Activated CD4-positive, alpha-beta T cell treated with anti-CD3 and anti-CD28 coated beads for 4 hours (primary cell): Measurements from ENCODE around the gene PCBP2.

Experiments used
- DNase-seq, 2 donors: peaks; one replicate each; pipeline ENCODE4 v3.0.0-alpha.2; 2020

PCBP2 gene

DNA sequence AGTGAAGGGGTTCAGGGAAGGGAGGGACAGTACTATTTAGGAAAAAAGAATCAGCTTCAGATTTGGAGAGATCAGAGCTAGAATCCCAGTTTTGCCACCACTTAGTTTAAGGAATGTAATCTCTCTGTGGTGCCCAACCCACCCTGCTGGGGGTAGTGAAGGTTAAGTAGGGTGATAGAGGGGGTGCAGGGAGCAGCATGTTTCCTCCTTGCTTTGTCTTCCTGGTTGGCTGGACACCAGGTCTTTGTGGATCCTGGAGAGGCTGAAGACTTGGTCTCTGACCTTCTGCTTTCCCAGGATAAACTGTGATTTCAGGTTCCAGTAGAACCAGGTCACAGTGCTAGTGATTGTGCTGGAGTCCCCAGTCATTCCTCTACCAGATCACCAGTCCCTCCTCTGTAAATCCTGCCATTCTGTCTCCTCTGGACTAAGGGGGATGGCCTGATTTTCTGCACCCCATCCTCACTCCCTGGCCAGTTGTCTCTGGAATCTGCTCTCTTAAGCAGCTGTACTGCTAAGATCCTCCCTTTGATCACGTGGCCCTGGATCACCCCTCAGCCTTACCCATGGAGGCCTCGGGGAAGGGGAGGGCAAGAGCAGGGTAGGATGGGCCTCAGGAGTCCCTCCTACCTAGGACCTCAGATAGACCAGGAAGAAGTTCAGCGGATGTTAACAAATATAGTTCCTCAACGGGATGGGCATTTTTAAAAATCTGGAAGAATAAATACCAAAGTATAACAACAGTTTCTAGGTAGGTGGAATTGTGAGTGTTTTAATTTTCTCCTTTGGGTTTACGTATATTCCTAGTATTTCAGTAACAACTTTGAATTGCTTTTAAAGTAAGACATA, 44.2 kb downstream of the PCBP2 start:
- DNase-seq, result no peak

DNA sequence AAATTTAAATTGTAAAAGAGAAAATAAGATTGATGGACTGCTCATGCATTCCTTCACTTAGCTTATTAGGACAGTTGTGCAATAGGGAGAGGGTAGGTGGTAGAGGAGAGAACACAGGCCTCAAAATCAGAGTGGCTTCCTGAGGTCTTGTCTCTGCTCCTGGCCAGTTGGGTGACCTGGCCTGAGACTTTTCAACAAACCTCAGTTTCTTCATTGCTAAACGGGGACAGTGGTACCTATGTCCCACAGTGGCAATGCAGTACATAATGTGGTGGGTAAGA, 44.8 kb downstream of the PCBP2 start:
- no peak for DNase-seq

DNA sequence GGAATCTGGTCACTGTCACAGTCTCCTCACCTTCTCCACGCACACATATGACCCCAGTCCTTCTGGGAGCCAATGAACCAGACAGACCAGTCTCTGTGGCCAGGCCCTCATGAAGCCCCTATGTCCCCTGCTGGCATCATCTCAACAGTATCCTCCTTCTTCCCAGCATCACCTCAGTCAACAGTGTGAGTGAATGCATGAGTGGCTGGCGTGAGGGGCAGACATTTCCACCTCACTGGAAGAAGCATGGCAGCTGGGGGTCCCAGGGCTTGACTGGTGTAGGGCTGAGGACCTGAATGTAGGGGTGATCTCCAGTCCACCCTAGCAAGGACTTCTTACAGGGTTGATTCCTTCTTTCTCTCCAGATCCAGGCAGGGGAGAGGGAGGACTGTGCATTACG, 45.6 kb downstream of the PCBP2 start:
- DNase-seq, result no peak

DNA sequence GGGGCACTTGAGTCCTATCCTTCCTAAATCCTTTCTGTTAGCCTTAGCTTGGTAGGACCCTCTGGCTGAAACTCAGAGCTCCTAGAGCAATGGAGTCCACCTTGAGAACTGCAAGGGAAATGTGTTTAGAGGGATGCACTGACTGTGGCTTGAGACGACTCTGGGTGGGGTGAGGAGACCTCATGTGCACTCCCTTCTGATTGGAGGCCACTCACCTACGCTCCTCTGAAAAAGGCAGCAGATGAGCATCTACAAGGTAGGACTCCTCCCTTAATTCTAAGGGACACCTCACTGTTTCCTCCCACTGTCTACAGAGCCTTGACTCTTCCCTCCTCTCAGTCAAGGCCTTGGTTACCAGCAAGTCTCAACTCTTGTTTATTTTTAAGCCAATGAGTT, 46.3 kb downstream of the PCBP2 start:
- no peak for DNase-seq

DNA sequence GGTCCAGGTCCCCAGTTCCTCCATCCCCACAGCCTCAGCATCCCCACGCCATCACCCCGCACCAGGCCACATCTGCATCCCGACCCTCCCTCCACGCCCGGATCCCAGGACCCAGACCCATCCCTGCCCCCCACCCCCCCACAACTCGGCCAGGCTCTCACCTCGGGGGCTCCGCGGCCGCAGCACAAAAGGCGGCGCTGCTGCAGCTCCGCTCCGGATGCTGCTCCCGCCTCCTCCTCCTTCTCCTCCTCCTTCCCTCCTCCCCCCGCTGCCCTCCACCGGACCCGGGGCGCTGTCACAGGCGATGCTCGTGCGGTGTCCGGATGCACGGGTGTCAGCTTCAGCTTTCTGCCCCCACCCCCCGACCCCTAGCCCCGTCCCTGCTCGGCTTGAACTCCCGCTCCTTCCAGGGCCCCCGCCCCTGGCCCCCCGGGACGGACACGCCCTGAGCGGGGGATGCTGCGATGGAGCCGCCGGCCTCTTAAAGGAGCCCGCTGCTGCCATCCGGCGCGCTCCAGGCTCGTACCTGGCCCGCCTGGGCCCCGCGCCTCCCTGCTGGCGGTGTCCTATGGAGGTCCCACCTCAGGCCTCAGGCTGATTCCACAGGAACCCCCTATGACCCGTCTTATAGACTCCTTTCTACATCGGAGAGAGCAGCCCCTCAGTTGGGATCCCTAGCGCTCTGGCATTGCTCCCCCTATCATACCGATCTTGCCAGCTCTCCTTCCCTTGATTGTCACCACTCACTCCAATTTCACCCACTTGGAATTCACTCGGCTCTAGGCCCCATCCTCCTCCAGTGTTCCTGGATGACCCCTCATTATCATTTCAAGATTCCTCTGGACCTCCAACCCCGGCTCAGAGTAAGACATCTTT, 47.6 kb downstream of the PCBP2 start, which contains the start of gene MAP3K12:
Gene MAP3K12, minus strand, starts transcription at position 193 of the 876 bp plus-strand sequence. CDS start 12,067 bp downstream, outside the sequence.
- DNase-seq, result peak; percentile 49 to 50

DNA sequence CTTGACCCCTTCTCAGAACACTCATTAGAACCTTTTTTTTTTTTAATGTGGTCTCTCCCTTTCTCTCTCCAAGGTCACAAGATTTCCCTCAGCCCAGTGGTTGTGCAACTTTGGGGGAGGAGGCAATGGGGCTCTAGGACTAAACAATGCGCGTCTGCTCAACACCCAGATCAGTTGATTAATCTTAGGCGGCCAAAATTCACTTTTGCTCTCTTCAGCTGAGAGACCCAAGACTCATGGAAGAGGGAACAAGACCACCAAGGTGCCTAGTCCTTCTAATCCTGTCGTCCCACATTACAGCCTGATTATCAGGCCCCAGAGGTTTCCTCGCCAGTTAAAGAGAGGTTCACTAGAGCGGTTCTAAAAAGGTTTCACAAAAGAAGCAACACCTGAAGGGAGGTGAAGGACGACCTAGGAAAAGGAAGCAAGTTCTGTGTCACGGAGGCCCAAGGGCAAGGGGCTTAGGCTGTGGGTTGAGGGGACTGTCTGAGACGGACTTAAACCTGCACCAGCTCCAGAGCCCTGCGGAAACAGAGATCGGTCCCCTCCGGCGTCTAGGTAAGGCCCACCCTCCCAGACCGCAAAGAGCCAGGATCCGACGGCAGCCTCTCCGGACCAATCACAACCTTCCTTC, 48.4 kb downstream of the PCBP2 start:
- no peak for DNase-seq

DNA sequence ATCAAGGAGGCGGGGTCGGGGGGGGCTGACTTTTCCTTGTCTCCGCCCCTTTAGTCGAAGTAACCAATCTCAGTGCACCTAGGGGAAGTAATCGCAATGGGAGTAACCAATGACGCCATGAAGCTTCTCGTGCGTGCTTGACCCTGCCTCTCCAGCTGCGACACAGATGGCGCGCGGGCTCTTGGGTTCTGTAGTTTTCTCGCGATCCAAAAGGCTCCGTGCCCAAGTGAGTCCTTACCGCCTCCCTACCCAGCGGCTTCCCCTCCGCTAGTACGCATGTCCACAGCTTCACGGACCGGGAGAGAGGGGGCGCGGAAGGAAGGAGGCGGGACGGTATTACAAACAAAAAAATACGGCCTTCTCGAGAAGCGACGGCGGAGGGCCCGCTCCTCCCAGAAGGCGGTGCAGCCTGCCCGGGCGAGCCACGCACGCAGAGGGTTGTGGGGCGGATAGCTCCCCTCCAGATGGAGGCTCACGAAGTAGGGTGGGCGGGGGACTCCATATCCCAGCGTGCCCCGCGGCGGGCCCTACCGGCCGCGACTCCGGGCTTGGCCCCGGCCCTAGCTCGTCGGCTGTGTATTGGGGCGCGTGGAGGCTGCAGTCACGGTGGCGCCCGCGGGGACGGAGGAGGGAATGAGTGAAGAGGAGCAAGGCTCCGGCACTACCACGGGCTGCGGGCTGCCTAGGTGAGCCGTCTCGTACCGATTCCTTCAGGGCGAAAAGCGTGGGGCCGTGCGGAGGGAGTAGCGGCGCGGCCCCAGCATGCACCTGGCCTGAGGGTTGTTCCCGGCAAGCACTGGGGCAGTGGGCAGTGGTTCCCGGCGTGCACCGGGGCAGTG, 49.1 kb downstream of the PCBP2 start, which contains the start of gene TARBP2:
Gene TARBP2, plus strand, starts transcription at position 508 of the 839 bp plus-strand sequence. Its CDS starts 126 bp downstream, at position 634.
- DNase-seq, result peak; percentile 94 to 99

DNA sequence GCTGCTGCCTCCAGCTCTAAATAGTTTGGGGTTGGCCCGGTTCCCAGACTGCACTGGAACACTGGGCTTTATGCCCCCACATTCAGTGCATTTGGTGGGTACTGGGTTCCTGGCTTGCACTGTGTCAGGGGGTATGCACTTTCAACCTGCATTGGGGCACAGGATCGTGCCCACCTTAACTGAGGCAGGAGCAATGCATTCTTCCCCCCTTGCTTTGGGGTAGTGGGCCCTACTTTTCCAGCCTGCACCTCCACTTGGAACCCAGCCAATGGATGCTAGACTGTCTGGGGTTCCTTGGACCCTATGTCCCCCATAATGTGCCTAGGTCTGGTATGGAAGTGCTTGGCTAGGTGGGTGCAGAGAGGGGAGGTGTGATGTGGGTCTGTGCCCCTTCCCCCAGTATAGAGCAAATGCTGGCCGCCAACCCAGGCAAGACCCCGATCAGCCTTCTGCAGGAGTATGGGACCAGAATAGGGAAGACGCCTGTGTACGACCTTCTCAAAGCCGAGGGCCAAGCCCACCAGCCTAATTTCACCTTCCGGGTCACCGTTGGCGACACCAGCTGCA, 49.8 kb downstream of the PCBP2 start:
- no peak for DNase-seq

DNA sequence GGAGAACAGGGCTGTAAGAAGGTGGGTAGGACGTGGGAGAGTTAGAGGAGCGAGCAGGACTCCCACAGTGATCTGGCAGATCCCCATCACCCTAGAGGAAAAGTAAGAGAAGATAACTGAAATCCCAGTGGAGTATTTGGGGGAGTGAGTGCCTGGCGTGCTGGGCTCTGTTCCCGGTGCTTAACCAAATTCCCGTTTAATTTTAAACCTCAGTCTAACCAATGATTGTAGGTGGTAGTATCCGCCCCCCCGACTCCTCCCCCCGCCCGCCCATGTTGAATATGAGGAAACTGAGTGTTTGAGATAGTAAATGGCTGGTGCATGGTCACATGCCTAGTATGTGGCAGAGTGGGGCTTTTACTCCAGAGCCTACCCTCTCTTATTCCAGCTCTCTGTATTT, 50.4 kb downstream of the PCBP2 start:
- DNase-seq, result no peak

DNA sequence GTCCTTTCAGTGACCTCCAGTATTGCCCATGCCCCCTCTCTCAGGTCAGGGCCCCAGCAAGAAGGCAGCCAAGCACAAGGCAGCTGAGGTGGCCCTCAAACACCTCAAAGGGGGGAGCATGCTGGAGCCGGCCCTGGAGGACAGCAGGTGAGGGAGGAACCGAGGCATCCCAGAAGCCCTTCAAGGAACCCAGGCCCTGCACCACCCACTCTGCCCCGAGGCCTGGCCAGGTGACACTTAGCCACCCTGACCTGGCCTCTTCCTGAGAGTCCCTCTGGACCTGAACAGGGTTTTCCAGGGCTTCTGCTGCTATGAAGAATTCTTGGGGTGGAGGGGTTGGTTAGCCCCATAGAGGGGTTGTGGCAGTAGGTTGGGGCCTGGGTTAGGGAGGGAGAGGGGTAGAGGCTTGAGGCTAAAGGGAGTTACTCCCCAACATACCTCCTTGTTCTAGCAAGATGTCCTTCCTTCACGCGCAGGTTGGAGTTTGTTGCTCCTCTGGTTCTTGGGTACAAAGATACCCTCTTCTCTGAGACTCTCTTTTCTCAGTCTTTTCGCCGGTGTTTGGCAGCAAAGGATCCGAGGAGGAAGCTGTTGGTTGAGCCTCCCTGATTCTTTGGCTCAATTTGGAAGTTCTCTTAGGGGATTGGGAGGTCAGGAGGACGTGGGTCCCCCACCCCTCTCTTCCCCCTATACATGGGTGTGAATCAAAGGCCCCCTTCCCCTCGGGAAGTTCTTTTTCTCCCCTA, 51.3 kb downstream of the PCBP2 start:
- no peak for DNase-seq

DNA sequence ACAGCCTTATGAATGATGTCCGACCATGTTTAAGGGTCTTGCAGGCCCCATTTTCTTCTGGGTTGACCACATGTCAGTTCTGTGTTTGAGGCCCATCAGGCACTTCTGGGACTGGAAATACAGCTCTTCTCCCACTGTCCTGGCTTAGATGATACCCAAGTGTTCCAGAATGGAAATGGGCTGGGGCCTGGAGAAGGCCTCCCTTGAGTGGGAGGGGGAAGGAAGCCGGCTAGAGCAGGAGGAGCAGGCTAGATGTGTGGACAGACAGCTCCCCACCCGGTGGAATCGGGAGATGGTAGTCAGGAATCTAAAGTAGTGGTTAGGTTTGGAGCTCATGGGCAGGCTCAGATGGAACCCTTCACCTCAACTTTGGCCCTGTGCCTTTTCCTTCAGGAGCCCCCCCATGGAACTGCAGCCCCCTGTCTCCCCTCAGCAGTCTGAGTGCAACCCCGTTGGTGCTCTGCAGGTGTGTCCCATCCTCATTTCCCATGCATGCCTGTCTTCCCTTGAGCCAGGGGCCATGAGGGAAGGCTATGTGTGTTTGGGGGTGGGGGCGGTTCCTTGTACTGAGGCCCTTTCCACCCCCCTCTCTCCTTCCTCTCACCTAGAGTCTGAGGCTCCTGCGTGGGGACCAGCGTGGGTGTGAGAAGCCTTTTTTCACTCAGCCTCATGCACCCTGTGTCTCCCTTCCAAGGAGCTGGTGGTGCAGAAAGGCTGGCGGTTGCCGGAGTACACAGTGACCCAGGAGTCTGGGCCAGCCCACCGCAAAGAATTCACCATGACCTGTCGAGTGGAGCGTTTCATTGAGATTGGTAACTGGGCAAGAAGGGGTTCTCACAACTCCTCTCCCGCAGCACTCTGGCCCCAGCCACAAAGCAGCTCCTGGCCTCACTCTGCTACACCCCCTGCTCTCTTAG, 52.4 kb downstream of the PCBP2 start:
- DNase-seq, result no peak

DNA sequence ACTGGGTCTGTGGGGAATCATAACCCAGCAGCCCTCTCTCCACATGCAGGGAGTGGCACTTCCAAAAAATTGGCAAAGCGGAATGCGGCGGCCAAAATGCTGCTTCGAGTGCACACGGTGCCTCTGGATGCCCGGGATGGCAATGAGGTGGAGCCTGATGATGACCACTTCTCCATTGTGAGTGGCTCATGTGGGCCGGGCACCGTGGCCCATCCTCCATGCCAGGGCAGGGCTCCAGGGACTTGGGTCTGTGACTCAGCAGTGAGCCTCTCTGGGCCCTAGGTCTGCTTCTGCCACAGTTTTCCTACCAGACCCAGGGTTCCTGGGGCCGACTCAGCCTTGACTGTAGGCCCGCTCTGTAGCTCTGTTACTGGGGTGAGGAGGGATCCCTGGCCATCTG, 53.2 kb downstream of the PCBP2 start:
- DNase-seq, result no peak

DNA sequence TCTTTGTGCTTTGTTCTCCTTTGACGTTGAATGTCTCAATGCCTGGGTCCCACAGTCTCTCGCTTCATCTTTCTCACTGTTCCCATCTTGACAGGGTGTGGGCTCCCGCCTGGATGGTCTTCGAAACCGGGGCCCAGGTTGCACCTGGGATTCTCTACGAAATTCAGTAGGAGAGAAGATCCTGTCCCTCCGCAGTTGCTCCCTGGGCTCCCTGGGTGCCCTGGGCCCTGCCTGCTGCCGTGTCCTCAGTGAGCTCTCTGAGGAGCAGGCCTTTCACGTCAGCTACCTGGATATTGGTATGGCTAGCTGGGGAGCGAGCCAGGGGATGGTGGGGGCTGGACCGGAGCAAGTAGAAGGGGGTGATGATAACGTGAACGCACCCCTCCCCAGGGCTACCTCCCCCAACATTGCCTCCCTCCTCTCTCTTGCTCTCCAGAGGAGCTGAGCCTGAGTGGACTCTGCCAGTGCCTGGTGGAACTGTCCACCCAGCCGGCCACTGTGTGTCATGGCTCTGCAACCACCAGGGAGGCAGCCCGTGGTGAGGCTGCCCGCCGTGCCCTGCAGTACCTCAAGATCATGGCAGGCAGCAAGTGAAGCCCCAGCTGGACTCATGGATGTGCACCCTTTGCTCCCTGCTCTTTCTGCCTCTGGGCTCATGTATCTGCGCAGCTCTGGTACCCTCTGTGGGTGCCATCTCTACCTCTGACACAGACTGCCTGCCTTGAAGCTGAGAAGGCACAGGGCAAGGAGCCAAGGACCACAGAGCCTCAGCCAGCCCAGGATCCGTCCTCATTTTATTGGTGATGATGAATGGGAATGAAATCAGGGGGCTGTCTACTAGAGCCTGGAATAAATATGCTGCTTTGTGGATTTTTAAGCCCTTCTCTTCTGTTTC, 53.9 kb downstream of the PCBP2 start:
- no peak for DNase-seq

DNA sequence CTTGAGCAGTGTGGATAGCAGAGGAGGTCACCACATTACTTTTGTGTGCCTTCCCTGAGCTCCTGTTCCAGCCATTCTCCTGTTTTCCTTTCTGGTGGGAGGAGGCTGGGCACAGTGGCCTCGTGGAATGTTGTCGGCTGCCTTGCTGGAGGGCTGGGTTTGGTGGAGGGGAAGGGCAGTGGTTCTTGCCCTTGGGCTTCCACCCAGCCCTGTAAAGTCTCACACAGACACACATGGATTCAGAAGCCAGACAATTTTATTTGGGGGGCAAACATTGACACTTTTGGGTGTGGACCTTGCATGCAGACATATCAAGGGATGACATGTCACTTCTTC, 54.5 kb downstream of the PCBP2 start:
- no peak for DNase-seq

DNA sequence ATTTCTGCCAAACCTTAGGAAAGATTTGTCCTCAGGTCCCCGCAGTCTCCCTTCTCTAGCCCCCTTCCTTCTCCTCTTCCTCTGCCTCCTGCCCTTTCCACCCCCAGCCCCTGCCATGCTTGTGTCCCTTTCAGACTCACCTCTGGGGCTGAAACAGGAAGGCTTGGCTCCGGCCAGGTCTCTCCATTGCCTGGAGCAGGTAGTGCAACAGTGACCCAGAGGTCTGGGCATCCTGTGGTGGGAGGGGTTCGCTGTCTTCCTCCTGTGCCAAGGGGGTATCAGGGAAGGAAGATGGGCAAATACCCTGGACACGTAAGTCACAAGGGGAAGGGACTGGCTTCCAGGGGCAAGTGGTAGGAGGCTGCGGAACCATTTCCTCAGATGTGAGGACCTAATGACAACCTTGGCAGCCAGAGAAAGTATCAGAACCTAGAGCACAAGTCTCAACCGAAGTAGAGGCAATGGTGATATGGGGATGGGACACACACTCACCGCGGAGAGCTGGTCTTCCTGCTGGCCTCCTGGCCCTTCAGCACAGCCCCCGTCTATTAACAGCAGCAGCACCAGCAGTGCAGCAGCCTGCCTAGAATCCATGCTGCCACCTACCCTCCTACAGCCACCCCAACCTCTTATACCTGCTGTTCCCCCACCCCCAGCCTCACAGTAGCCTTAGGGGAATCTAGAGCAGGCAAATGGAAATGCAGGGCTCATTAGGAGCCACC, 55.1 kb downstream of the PCBP2 start, which contains the start of gene NPFF:
Gene NPFF, minus strand, starts transcription at position 604 of the 722 bp plus-strand sequence. Its CDS starts 10 bp downstream, at position 594.
- no peak for DNase-seq

DNA sequence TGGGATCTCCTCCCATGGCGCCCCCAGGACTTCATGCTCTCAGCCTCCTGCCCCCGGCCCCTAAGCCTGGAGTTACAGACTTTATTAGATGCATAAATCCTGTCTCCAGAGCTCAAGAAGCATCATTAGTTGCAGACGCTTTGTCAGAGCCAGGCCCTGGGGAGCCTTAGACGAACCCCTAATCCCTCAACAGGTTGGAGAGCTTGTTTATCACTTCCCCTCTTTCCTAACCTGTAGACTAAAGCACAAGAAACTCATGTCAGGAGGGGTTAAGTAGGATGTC, 55.6 kb downstream of the PCBP2 start:
- no peak for DNase-seq

DNA sequence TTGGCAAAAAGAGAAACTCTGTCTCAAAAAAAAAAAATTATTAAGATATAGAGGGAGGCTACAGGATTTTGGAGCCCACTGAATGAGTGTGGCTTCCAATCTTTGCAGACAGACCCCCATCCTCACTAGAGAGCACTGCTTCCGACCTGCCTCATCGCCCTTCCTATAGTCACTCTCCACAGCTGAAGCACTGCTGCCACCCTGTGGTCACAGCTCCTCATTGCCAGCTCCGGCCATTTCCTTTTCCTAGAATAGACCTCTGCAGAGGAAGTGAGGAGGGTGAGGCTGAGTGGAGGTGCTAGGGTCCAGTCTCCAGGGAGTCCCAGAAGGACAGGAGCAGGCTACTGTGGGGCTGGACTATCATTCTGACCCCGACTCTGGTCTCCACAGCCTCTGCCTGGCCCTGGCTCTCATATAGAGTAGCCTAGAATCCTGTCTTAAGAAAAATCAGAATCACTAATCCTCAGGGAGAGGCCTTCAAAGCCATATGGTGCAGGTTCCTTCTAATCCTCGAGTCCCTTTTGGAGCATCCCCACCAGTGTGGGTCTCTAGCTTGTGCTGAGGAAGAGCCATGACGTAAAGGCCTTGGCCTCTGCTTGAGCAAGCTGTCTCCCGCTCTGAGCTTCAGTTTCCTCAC, 56.8 kb downstream of the PCBP2 start:
- peak; percentile 74 to 84 for DNase-seq

DNA sequence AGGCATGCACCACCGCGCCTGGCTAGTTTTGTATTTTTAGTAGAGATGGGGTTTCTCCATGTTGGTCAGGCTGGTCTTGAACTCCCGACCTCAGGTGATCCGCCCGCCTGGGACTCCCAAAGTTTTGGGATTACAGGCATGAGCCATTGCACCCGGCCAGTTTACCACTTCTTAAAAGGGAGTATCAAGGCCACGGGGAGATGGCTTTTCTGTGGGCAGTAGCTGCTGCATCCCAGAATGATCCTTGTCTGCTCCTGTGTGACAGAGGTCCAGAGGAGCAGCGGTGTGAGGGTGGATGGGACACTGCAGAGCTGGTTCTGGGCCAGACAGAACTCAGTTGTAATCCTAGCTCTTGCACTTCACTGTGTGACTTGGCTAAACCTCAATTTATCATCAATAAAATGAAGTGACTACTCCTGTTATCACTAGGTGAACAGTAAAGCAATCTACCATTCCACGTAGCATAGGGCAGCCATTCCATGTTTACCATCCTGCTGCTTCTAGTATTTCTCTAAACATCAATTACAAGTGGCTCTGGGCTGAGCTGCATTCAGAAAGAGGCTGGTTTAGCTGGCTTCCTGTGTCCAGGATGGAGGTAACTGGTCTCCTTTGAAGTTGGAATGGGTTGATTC, 58.4 kb downstream of the PCBP2 start:
- DNase-seq, result no peak
